A673 (cell line): ENCODE measurements around the gene NGB.

Source experiments
- EZH2 ChIP-seq: fragments of 200-600 bp; sonication (generic); IDR thresholded peaks from 2 replicates; pipeline ENCODE4 v1.6.1; 2017; ENCODE audit warnings: borderline replicate concordance, low read depth, mild to moderate bottlenecking, mixed read lengths, antibody characterized with exemption, low read length; ENCODE audit not compliant: poor library complexity, severe bottlenecking
- TF ChIP-seq, protein P1 (sequence below): fragments of 300-800, 200-600 bp; sonication (generic); conservative IDR thresholded peaks from 2 replicates; pipeline ENCODE4 v1.5.1; 2017; ENCODE audit warnings: low read depth, mild to moderate bottlenecking, antibody characterized with exemption, low read length, moderate library complexity, mixed read lengths

DNA sequence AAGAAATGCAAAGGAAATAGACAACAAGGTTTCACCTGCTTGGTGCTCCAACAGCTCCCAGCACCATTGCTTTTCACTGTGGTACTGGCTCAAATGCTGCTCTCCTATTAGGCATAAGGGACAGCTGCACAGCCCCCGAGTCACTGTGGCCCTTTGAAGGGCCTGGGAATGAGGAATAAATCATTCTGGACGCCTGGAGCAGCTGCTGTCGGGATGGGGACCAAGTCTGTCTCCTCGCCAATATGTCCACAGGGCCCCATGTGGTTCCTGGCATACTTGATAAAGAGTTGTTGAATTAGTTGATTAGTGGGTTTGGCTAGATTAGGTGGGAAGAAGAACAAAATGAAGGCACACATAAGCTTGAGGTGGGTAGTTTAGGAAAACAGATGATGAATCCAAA lies 13.1 kb upstream of the NGB start:
- TF ChIP-seq, protein P1, sequence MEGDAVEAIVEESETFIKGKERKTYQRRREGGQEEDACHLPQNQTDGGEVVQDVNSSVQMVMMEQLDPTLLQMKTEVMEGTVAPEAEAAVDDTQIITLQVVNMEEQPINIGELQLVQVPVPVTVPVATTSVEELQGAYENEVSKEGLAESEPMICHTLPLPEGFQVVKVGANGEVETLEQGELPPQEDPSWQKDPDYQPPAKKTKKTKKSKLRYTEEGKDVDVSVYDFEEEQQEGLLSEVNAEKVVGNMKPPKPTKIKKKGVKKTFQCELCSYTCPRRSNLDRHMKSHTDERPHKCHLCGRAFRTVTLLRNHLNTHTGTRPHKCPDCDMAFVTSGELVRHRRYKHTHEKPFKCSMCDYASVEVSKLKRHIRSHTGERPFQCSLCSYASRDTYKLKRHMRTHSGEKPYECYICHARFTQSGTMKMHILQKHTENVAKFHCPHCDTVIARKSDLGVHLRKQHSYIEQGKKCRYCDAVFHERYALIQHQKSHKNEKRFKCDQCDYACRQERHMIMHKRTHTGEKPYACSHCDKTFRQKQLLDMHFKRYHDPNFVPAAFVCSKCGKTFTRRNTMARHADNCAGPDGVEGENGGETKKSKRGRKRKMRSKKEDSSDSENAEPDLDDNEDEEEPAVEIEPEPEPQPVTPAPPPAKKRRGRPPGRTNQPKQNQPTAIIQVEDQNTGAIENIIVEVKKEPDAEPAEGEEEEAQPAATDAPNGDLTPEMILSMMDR: no peak
- TF ChIP-seq EZH2: no peak
